ENCODE measurements around the gene CDK17.

GRCh38 chr12:96334502-96334901 is 65.7 kb downstream of the CDK17 start:
- no peak for TF ChIP-seq PATZ1 (CRISPR knock-in tag; IDR thresholded peaks at IDR 0.05; ENCODE audit: borderline replicate concordance)
- no peak for TF ChIP-seq SNAI2 (CRISPR knock-in tag; IDR thresholded peaks at IDR 0.05)
